GM23338 (cell line): ENCODE data around the gene CCDC197.

Experiments
- CREB1 ChIP-seq: fragments of 250-450 bp; sonication (Bioruptor Pico); IDR thresholded peaks from 2 replicates; pipeline ENCODE4 v1.5.0; 2020; ENCODE audit warnings: low read depth, mild to moderate bottlenecking, moderate library complexity
- ETS1 ChIP-seq: IDR thresholded peaks from 2 replicates; pipeline ENCODE4 v1.6.1; 2016; ENCODE audit warnings: antibody characterized with exemption
- EZH2 ChIP-seq: fragments of 200-600 bp; sonication (generic); IDR thresholded peaks from one replicate; pipeline ENCODE4 v1.8.0; 2017; ENCODE audit warnings: antibody characterized with exemption, mild to moderate bottlenecking, low read depth; ENCODE audit not compliant: unreplicated experiment
- EZH2phosphoT487 ChIP-seq: fragments of 200-600 bp; sonication (generic); IDR thresholded peaks from one replicate; pipeline ENCODE4 v1.8.1; 2018; ENCODE audit warnings: antibody characterized with exemption; ENCODE audit not compliant: unreplicated experiment
- JUNB ChIP-seq: IDR thresholded peaks from one replicate; pipeline ENCODE4 v1.6.1; 2016; ENCODE audit warnings: antibody characterized with exemption; ENCODE audit not compliant: unreplicated experiment
- NANOG ChIP-seq: IDR thresholded peaks from 2 replicates; pipeline ENCODE4 v1.6.1; 2016; ENCODE audit warnings: antibody characterized with exemption, borderline replicate concordance
- POLR2AphosphoS5 ChIP-seq: IDR thresholded peaks from 2 replicates; pipeline ENCODE4 v1.6.1; 2016; ENCODE audit warnings: antibody characterized with exemption, low read depth
- REST ChIP-seq: IDR thresholded peaks from one replicate; pipeline ENCODE4 v1.6.1; 2018; ENCODE audit warnings: antibody characterized with exemption; ENCODE audit not compliant: unreplicated experiment
- TF ChIP-seq, protein P1 (sequence below), 2 experiments: fragments of 200-600 bp in 1 of 2; sonication (generic) in 1 of 2; conservative IDR thresholded peaks; 2 replicates each; pipeline versions ENCODE4 v1.5.1 to v1.6.1; 2016 to 2017; ENCODE audit warnings: antibody characterized with exemption in 2 of 2, low read depth in 2 of 2, mild to moderate bottlenecking in 2 of 2, moderate library complexity in 1 of 2
- TF ChIP-seq, protein P2 (sequence below): fragments of 250-450 bp; sonication (Bioruptor Pico); IDR thresholded peaks from 2 replicates; pipeline ENCODE4 v1.5.0; 2020; ENCODE audit warnings: mild to moderate bottlenecking, moderate library complexity

DNA sequence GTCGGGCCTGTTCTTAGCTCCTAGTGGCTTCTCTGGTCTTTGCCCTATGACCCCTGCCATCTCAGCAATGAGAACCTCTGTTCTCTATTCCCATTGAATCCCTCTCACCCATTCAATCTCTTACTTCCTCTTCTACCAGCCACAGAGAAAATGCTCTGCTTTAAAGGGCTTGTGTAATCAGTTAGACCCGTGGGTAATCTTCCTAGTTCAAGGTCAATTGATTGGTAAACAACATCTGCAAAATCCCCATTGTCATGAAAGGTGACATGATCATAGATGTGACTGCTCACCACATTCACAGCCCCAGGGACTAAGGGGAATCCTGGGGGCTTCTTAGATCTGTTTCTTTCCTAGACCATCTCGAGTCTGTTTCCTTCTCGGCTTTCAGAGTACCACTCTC is 7.2 kb upstream of the CCDC197 start:
- TF ChIP-seq, protein P1, sequence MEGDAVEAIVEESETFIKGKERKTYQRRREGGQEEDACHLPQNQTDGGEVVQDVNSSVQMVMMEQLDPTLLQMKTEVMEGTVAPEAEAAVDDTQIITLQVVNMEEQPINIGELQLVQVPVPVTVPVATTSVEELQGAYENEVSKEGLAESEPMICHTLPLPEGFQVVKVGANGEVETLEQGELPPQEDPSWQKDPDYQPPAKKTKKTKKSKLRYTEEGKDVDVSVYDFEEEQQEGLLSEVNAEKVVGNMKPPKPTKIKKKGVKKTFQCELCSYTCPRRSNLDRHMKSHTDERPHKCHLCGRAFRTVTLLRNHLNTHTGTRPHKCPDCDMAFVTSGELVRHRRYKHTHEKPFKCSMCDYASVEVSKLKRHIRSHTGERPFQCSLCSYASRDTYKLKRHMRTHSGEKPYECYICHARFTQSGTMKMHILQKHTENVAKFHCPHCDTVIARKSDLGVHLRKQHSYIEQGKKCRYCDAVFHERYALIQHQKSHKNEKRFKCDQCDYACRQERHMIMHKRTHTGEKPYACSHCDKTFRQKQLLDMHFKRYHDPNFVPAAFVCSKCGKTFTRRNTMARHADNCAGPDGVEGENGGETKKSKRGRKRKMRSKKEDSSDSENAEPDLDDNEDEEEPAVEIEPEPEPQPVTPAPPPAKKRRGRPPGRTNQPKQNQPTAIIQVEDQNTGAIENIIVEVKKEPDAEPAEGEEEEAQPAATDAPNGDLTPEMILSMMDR (conservative IDR thresholded peaks at IDR 0.05; ENCODE audit: low read depth in 2 of 2): no peak
- TF ChIP-seq NANOG (no peak), POLR2AphosphoS5 (no peak), EZH2 (no peak), REST (no peak), EZH2phosphoT487 (no peak), JUNB (no peak), ETS1 (no peak), CREB1 (no peak)
- TF ChIP-seq, protein P2, sequence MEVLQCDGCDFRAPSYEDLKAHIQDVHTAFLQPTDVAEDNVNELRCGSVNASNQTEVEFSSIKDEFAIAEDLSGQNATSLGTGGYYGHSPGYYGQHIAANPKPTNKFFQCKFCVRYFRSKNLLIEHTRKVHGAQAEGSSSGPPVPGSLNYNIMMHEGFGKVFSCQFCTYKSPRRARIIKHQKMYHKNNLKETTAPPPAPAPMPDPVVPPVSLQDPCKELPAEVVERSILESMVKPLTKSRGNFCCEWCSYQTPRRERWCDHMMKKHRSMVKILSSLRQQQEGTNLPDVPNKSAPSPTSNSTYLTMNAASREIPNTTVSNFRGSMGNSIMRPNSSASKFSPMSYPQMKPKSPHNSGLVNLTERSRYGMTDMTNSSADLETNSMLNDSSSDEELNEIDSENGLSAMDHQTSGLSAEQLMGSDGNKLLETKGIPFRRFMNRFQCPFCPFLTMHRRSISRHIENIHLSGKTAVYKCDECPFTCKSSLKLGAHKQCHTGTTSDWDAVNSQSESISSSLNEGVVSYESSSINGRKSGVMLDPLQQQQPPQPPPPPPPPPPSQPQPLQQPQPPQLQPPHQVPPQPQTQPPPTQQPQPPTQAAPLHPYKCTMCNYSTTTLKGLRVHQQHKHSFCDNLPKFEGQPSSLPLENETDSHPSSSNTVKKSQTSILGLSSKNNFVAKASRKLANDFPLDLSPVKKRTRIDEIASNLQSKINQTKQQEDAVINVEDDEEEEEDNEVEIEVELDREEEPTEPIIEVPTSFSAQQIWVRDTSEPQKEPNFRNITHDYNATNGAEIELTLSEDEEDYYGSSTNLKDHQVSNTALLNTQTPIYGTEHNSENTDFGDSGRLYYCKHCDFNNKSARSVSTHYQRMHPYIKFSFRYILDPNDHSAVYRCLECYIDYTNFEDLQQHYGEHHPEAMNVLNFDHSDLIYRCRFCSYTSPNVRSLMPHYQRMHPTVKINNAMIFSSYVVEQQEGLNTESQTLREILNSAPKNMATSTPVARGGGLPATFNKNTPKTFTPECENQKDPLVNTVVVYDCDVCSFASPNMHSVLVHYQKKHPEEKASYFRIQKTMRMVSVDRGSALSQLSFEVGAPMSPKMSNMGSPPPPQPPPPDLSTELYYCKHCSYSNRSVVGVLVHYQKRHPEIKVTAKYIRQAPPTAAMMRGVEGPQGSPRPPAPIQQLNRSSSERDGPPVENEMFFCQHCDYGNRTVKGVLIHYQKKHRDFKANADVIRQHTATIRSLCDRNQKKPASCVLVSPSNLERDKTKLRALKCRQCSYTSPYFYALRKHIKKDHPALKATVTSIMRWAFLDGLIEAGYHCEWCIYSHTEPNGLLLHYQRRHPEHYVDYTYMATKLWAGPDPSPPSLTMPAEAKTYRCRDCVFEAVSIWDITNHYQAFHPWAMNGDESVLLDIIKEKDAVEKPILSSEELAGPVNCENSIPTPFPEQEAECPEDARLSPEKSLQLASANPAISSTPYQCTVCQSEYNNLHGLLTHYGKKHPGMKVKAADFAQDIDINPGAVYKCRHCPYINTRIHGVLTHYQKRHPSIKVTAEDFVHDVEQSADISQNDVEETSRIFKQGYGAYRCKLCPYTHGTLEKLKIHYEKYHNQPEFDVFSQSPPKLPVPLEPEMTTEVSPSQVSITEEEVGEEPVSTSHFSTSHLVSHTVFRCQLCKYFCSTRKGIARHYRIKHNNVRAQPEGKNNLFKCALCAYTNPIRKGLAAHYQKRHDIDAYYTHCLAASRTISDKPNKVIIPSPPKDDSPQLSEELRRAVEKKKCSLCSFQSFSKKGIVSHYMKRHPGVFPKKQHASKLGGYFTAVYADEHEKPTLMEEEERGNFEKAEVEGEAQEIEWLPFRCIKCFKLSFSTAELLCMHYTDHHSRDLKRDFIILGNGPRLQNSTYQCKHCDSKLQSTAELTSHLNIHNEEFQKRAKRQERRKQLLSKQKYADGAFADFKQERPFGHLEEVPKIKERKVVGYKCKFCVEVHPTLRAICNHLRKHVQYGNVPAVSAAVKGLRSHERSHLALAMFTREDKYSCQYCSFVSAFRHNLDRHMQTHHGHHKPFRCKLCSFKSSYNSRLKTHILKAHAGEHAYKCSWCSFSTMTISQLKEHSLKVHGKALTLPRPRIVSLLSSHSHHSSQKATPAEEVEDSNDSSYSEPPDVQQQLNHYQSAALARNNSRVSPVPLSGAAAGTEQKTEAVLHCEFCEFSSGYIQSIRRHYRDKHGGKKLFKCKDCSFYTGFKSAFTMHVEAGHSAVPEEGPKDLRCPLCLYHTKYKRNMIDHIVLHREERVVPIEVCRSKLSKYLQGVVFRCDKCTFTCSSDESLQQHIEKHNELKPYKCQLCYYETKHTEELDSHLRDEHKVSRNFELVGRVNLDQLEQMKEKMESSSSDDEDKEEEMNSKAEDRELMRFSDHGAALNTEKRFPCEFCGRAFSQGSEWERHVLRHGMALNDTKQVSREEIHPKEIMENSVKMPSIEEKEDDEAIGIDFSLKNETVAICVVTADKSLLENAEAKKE (CRISPR knock-in tag): no peak
